Testis (tissue), 3 donors: Measurements from ENCODE around the gene CRYL1. TPM values are rescaled to one million over a fixed set of nuclear protein-coding genes. Genes with fewer than 3 reads are reported as not detected.

Experiments used
- DNase-seq: peaks from one replicate; pipeline ENCODE4 v3.0.0-alpha.2; 2019
- H3K27ac ChIP-seq, 2 donors: fragments of 200-600 bp; sonication (generic); one replicate each; pipeline ENCODE4 v1.5.1; 2019
- H3K27me3 ChIP-seq: fragments of 200-600 bp; sonication (generic); one replicate; pipeline ENCODE4 v1.5.1; 2019
- H3K36me3 ChIP-seq: fragments of 200-600 bp; sonication (generic); one replicate; pipeline ENCODE4 v1.5.1; 2017; ENCODE audit warnings: low read depth; ENCODE audit errors: missing control alignments
- H3K4me1 ChIP-seq: fragments of 200-600 bp; sonication (generic); one replicate; pipeline ENCODE4 v1.5.1; 2019
- H3K4me3 ChIP-seq, 2 donors: fragments of 200-600 bp; sonication (generic); one replicate each; pipeline ENCODE4 v1.5.1; 2017 to 2019
- H3K9me3 ChIP-seq: fragments of 200-600 bp; sonication (generic); one replicate; pipeline ENCODE4 v1.5.1; 2017
- POLR2A ChIP-seq: fragments of 450-650 bp; IDR thresholded peaks from one replicate; pipeline ENCODE4 v1.6.1; 2017; ENCODE audit warnings: antibody characterized with exemption, mild to moderate bottlenecking, moderate library complexity
- WGBS, 2 donors: methylation state at CpG; one replicate each; pipeline ENCODE4 v1.1.5; 2018; 5-methylcytosine and 5-hydroxymethylcytosine counted together
- intact Hi-C: fragments of 100-400 bp; cut with DNase I; formaldehyde crosslinking; loops from one replicate; pipeline ENCODE4 v1.15.1; 2023; ENCODE audit warnings: low total_unique reads
- polyA plus RNA-seq: library from polyadenylated mRNA; stranded (reverse); fragments of 350-450 nt; fragmentation: Illumina TruSeq; extraction: RNeasy Lipid Tissue Mini Kit (QIAGEN cat#74804); gene quantifications from one replicate; pipeline ENCODE4 v1.2.3, GENCODE V29; 2014; ENCODE audit warnings: low read depth, low replicate concordance; ENCODE audit not compliant: insufficient read depth
- total RNA-seq, 2 donors: library from RNA; depleted of rRNA; stranded (reverse); fragments of >200 nt; gene quantifications; one replicate each; pipeline ENCODE4 v1.2.3, GENCODE V29; 2016
- TF ChIP-seq, protein P1 (sequence below), 3 experiments: fragments of 450-650 bp in 2 of 3; fragments of 200-600 bp in 1 of 3; sonication (generic) in 1 of 3; IDR thresholded peaks; one replicate each; pipeline ENCODE4 v1.5.1; 2016 to 2019; ENCODE audit warnings: antibody characterized with exemption in 3 of 3, mild to moderate bottlenecking in 2 of 3, moderate library complexity in 1 of 3

CRYL1 gene
- total and polyA plus RNA-seq, 3 donors from 2014 or later = 8.0 to 16.8 (median 16.8) TPM

DNA sequence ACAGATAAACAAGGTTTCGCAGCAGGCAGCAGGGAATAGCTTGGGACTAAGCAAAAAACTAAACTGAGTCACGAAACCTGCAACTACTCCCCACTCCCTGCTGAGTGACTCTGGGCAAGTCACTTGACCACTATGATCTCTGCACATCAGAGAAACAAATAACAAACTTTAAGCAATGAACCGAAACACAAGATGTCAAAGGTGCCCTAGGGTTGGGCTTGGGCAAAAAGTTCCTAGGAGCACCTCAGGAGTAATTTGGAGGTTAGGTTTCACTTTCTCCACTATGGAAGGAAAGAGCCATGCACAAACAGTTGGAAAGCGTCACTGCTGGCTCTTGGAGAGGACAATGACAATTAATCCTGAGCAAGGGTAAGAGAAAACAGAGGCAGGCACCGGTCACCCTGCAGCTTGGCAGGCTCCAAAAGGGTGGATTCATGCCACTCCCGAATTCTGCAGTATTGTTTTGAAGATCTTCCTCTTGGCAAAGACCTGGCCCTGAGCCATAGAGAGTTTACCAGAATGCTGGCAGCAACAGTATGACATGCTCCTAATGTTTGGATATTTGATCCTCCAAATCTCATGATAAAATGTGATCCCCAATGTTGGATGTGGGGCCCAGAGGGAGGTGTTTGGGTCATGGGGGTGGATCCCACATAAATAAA is 60.3 kb downstream of the CRYL1 start:
- H3K36me3 ChIP-seq = no peaks in the 10 kb centered on the region
- H3K4me1 ChIP-seq = no peaks in the 10 kb centered on the region
- intact Hi-C loops = no loop called here
- TF ChIP-seq, protein P1, sequence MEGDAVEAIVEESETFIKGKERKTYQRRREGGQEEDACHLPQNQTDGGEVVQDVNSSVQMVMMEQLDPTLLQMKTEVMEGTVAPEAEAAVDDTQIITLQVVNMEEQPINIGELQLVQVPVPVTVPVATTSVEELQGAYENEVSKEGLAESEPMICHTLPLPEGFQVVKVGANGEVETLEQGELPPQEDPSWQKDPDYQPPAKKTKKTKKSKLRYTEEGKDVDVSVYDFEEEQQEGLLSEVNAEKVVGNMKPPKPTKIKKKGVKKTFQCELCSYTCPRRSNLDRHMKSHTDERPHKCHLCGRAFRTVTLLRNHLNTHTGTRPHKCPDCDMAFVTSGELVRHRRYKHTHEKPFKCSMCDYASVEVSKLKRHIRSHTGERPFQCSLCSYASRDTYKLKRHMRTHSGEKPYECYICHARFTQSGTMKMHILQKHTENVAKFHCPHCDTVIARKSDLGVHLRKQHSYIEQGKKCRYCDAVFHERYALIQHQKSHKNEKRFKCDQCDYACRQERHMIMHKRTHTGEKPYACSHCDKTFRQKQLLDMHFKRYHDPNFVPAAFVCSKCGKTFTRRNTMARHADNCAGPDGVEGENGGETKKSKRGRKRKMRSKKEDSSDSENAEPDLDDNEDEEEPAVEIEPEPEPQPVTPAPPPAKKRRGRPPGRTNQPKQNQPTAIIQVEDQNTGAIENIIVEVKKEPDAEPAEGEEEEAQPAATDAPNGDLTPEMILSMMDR (IDR thresholded peaks at IDR 0.05) = no peak
- TF ChIP-seq POLR2A = no peak
- WGBS, 2 donors = 65 to 68% methylated on average over 4 to 6 of the region's 6 CpGs
- H3K27ac ChIP-seq = no peak overlapping the region
- DNase-seq = no peak
- no peak overlapping the region for H3K4me3 ChIP-seq
- H3K27me3 ChIP-seq = no peaks in the 10 kb centered on the region
- H3K9me3 ChIP-seq = no peaks in the 10 kb centered on the region

DNA sequence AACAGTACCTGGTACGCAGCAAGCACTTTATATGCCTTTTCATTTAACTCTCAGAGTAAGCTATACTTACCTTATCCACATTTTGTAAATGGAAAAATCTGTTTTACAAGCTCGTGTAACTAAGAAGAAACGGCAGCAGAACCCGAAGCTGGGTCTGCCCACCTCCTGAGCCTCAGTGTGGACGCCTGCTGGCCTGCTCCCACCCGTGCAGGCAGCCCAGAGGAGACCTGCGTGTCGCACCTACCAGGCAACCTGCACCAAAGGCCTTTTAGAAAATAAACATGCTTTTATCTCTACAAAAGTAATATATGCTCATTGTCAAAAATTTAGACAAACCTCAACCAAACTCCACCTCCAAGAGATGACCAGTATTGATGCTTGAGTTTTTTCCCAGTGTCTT is 62.7 kb downstream of the CRYL1 start:
- no peaks in the 10 kb centered on the region for H3K36me3 ChIP-seq
- H3K9me3 ChIP-seq = no peaks in the 10 kb centered on the region
- WGBS, 2 donors = 75 to 79% methylated on average over 8 of the region's 8 CpGs
- H3K4me1 ChIP-seq = no peaks in the 10 kb centered on the region
- intact Hi-C loops = no loop called here
- DNase-seq = no peak
- H3K4me3 ChIP-seq = no peak overlapping the region
- TF ChIP-seq, protein P1 (IDR thresholded peaks at IDR 0.05) = no peak
- H3K27ac ChIP-seq = no peak overlapping the region
- no peaks in the 10 kb centered on the region for H3K27me3 ChIP-seq

DNA sequence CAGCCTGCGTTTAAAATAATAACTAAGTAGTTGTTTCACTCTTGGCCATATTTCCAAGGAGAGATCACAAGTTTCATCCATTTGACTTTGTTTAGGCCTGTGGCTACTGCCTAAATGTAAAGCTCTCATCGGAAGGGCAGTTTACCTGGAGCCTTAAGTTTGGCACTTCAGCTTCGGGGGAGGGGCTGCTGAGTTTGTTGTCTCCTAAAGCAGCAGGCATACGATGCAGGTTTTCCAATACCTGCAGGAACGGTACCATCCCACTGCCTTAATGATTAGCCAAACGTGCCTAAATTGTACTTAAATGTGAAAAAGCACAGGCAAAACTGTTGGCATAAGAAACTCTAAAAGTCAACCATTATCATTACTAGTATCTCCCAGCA is 63.1 kb downstream of the CRYL1 start:
- H3K4me3 ChIP-seq = no peak overlapping the region
- WGBS, 2 donors = 71 to 76% methylated on average over 6 of the region's 6 CpGs
- no peaks in the 10 kb centered on the region for H3K4me1 ChIP-seq

DNA sequence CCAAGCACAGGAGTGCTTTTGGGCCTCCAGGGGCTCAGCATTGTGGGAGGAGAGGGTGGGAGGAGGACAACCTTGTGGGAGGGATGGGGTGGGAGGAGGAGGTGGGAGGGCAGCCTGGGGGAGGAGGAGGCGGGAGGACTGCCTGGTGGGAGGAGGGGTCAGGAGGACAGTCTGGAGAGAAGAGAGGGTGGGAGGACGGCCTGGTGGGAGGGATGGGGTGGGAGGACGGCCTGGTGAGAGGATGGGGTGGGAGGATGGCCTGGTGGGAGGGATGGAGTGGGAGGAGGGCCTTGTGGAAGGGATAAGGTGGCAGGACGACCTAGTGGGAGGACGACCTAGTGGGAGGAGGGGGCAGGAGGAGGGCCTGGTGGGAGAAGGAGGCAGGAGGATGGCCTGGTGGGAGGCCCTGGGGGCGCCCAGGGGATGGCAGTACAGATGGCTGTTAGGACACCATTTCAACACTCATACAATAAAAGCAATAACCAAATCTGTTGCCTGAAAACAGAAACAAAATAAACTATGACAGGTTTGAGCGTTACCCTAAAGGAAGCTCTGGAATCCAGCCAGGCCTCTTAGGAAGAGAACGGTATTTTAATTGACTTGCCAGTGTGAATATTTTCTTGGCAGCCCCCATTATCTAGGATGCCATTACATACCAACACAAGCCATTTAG is 63.7 kb downstream of the CRYL1 start:
- Histone ChIP-seq H3K9me3 (no peaks in the 10 kb centered on the region), H3K27me3 (no peaks in the 10 kb centered on the region), H3K27ac (no peak overlapping the region), H3K4me3 (no peak overlapping the region), H3K4me1 (no peaks in the 10 kb centered on the region), H3K36me3 (no peaks in the 10 kb centered on the region)
- DNase-seq = no peak
- 47 to 57% methylated on average over 8 of the region's 8 CpGs for WGBS, 2 donors
- intact Hi-C loops = no loop called here
- TF ChIP-seq, protein P1 (IDR thresholded peaks at IDR 0.05) = no peak

More for the DNA sequence above, 63.1 kb downstream of the CRYL1 start:
- TF ChIP-seq, protein P1 (IDR thresholded peaks at IDR 0.05) = no peak
- TF ChIP-seq POLR2A = no peak
- no peak for DNase-seq
- H3K27me3 ChIP-seq = no peaks in the 10 kb centered on the region
- no peak overlapping the region for H3K27ac ChIP-seq
- intact Hi-C loops = no loop called here
- no peaks in the 10 kb centered on the region for H3K36me3 ChIP-seq
- no peaks in the 10 kb centered on the region for H3K9me3 ChIP-seq

DNA sequence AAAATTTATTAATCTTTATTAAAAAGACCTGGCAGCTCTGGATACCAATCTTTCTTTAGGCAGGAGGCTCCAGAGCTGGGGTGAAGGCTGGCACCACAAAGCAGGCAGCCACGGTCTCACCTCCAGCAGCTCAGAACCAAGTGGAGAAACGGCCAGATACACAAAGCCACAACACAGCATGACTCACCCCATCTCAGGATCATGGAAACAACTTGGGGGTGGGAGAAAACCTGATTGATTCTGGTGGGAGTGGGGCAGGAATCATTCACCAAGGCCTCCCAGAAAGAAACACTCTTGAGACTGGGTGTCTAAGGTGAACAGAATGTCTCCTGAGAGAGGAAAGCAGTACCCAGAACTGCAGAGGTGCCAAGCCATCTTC is 64.2 kb downstream of the CRYL1 start:
- H3K4me1 ChIP-seq = no peaks in the 10 kb centered on the region
- no peaks in the 10 kb centered on the region for H3K36me3 ChIP-seq
- WGBS, 2 donors = 58 to 72% methylated on average over 2 of the region's 2 CpGs
- no peak for DNase-seq
- TF ChIP-seq POLR2A = no peak
- TF ChIP-seq, protein P1 (IDR thresholded peaks at IDR 0.05) = no peak
- no peak overlapping the region for H3K27ac ChIP-seq
- intact Hi-C loops = no loop called here
- H3K9me3 ChIP-seq = no peaks in the 10 kb centered on the region
- H3K27me3 ChIP-seq = no peaks in the 10 kb centered on the region
- no peak overlapping the region for H3K4me3 ChIP-seq
